Activated T-helper 17 cell treated with anti-CD3 and anti-CD28 coated beads, Interleukin-2, amount 50 U/mL, for 72 hours (primary cell): ENCODE measurements around the gene ANGPTL2. TPM values are rescaled to one million over a fixed set of nuclear protein-coding genes. Genes with fewer than 3 reads are reported as not detected.

Source experiments
- ATAC-seq: fragments of 150-1000 bp; cut with Tn5 transposase; replicated peaks from 2 replicates; pipeline ENCODE4 v1.10.0; 2021; ENCODE audit warnings: mild to moderate bottlenecking, moderate library complexity
- H3K27ac Mint-ChIP-seq: one replicate; pipeline ENCODE4 v1.8.0; 2022; ENCODE audit warnings: mixed read lengths
- H3K27me3 Mint-ChIP-seq: one replicate; pipeline ENCODE4 v1.8.0; 2022; ENCODE audit warnings: mixed read lengths
- H3K36me3 Mint-ChIP-seq: one replicate; pipeline ENCODE4 v1.8.0; 2022; ENCODE audit warnings: low read depth, mild to moderate bottlenecking, mixed read lengths
- H3K4me1 Mint-ChIP-seq: one replicate; pipeline ENCODE4 v1.8.0; 2022; ENCODE audit warnings: mixed read lengths
- H3K4me3 Mint-ChIP-seq: one replicate; pipeline ENCODE4 v1.8.0; 2022; ENCODE audit warnings: mild to moderate bottlenecking, mixed read lengths
- H3K9me3 Mint-ChIP-seq: one replicate; pipeline ENCODE4 v1.8.0; 2022; ENCODE audit warnings: mixed read lengths
- total RNA-seq, 2 donors: library from RNA; stranded (reverse); gene quantifications; one replicate each; pipeline ENCODE4 v1.2.3, GENCODE V29; 2022

Gene ANGPTL2
- total RNA-seq, 2 donors from 2014 or later: not detected

GRCh38 chr9:127135056-127135745, 12.8 kb upstream of the ANGPTL2 start:
- no peaks in the 10 kb centered on the region for H3K9me3 Mint-ChIP-seq
- H3K4me3 Mint-ChIP-seq: no peak overlapping the region
- no peak overlapping the region for H3K27ac Mint-ChIP-seq
- H3K27me3 Mint-ChIP-seq: no peaks in the 10 kb centered on the region
- H3K36me3 Mint-ChIP-seq: no peaks in the 10 kb centered on the region
- no peaks in the 10 kb centered on the region for H3K4me1 Mint-ChIP-seq
- no peak for ATAC-seq

- no peaks in the 10 kb centered on the region for H3K4me1 Mint-ChIP-seq
- no peak overlapping the region for H3K27ac Mint-ChIP-seq
- no peaks in the 10 kb centered on the region for H3K9me3 Mint-ChIP-seq
- no peak overlapping the region for H3K4me3 Mint-ChIP-seq
- ATAC-seq: no peak
- H3K27me3 Mint-ChIP-seq: no peaks in the 10 kb centered on the region
- no peaks in the 10 kb centered on the region for H3K36me3 Mint-ChIP-seq
Measured at GRCh38 chr9:127133739-127134167, 11.3 kb upstream of the ANGPTL2 start.

GRCh38 chr9:127132921-127133647, 10.6 kb upstream of the ANGPTL2 start:
- Mint-ChIP-seq H3K4me3 (no peak overlapping the region), H3K27me3 (no peaks in the 10 kb centered on the region), H3K27ac (no peak overlapping the region), H3K36me3 (no peaks in the 10 kb centered on the region), H3K9me3 (no peaks in the 10 kb centered on the region), H3K4me1 (no peaks in the 10 kb centered on the region)
- ATAC-seq: no peak

DNA sequence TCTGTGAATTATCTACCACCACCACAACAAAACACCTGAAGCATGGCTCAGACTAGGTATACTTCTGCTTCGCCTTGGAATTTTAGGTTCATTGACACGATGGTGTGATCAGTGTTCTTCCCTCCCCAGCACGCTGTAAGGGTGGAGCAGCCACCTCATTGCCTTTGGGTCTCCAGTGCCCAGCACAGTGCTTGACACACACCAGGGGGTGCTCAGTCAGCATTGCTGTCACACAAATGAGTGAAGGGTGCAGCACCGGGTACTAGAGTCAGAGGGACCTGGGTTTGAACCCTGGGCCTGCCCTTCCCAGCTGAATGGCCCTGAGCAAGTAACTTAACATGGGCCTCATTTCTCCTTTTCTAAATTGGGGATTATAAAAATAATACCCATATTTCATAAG, 9.9 kb upstream of the ANGPTL2 start:
- H3K27me3 Mint-ChIP-seq: no peaks in the 10 kb centered on the region
- H3K4me3 Mint-ChIP-seq: no peak overlapping the region
- ATAC-seq: no peak
- H3K27ac Mint-ChIP-seq: no peak overlapping the region
- H3K4me1 Mint-ChIP-seq: no peaks in the 10 kb centered on the region
- no peaks in the 10 kb centered on the region for H3K9me3 Mint-ChIP-seq
- no peaks in the 10 kb centered on the region for H3K36me3 Mint-ChIP-seq

GRCh38 chr9:127131871-127132270, 9.4 kb upstream of the ANGPTL2 start:
- H3K27ac Mint-ChIP-seq: no peak overlapping the region

GRCh38 chr9:127130661-127131538, 8.5 kb upstream of the ANGPTL2 start:
- Mint-ChIP-seq H3K36me3 (no peaks in the 10 kb centered on the region), H3K4me3 (no peak overlapping the region), H3K4me1 (no peaks in the 10 kb centered on the region), H3K9me3 (no peaks in the 10 kb centered on the region), H3K27ac (no peak overlapping the region), H3K27me3 (no peaks in the 10 kb centered on the region)
- no peak for ATAC-seq

More at GRCh38 chr9:127131871-127132270, 9.4 kb upstream of the ANGPTL2 start:
- ATAC-seq: no peak
- Mint-ChIP-seq H3K36me3 (no peaks in the 10 kb centered on the region), H3K4me3 (no peak overlapping the region), H3K4me1 (no peaks in the 10 kb centered on the region), H3K27me3 (no peaks in the 10 kb centered on the region), H3K9me3 (no peaks in the 10 kb centered on the region)

DNA sequence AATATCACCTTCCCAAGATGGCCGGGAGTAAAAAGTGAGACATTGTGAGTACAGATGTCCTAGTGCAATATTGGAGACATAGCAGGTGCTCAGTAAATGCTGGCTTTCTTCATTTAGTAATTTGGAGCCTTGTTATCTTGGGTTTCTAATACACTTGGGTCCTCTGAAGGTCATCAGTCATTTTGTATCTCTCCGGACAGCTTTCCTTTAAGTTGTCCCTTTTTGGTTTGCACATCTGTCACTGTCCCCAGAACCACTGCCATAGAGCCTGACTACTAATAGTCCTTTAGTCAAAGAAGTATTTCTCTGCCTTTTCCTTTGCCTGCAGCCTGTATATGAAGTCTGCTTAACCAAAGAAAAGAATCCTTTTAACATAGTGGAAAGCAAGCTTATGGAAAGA, 7.8 kb upstream of the ANGPTL2 start:
- H3K27me3 Mint-ChIP-seq: no peaks in the 10 kb centered on the region
- H3K36me3 Mint-ChIP-seq: no peaks in the 10 kb centered on the region
- H3K4me3 Mint-ChIP-seq: no peak overlapping the region
- no peaks in the 10 kb centered on the region for H3K9me3 Mint-ChIP-seq
- no peak overlapping the region for H3K27ac Mint-ChIP-seq
- H3K4me1 Mint-ChIP-seq: no peaks in the 10 kb centered on the region
- no peak for ATAC-seq

GRCh38 chr9:127129718-127130085, 7.3 kb upstream of the ANGPTL2 start:
- no peaks in the 10 kb centered on the region for H3K36me3 Mint-ChIP-seq
- no peaks in the 10 kb centered on the region for H3K27me3 Mint-ChIP-seq
- no peak for ATAC-seq
- H3K27ac Mint-ChIP-seq: no peak overlapping the region
- H3K9me3 Mint-ChIP-seq: no peaks in the 10 kb centered on the region
- no peak overlapping the region for H3K4me3 Mint-ChIP-seq
- no peaks in the 10 kb centered on the region for H3K4me1 Mint-ChIP-seq

- H3K27me3 Mint-ChIP-seq: no peaks in the 10 kb centered on the region
Measured at GRCh38 chr9:127129073-127129717, 6.8 kb upstream of the ANGPTL2 start.

DNA sequence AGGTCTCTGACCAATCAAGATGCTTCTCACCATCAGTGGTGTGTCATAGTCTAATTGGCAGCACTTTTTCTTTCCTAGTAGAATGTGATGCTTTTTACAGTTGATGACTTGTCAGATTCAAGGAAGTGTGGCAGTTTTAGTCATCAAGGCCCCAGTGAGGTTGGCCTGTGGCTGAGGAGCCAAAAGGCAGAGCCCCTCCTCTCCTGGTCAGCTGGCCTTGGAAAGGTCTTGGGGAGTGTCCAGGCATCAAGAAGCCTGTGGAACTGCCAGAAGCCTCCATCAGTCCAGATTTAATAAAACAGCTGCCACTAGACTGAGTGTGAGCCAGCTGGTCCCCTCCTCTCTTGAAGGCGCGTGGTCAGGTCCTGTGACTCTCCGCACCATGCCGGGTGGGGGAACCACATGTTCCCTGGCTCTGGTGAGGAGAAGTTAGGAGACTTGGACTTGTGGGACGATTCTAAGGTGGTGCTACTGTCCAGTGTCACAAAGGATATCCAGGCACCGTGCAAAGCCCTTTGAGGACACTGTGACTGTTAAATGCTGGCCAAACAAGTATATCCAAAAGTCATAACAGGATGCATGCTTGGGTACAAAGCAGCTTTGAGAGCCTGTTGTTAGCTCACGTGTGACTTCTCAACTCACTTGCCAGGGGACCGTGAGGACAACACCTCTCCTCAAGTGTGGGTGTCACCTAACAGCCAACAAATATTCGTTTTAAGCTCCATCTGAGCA, 6.1 kb upstream of the ANGPTL2 start:
- no peaks in the 10 kb centered on the region for H3K9me3 Mint-ChIP-seq
- H3K27ac Mint-ChIP-seq: no peak overlapping the region
- ATAC-seq: peak; percentile 38
- H3K36me3 Mint-ChIP-seq: no peaks in the 10 kb centered on the region
- H3K4me3 Mint-ChIP-seq: no peak overlapping the region
- H3K27me3 Mint-ChIP-seq: no peaks in the 10 kb centered on the region
- no peaks in the 10 kb centered on the region for H3K4me1 Mint-ChIP-seq

More at GRCh38 chr9:127129073-127129717, 6.8 kb upstream of the ANGPTL2 start:
- ATAC-seq: no peak
- Mint-ChIP-seq H3K27ac (no peak overlapping the region), H3K4me1 (no peaks in the 10 kb centered on the region), H3K4me3 (no peak overlapping the region), H3K36me3 (no peaks in the 10 kb centered on the region), H3K9me3 (no peaks in the 10 kb centered on the region)

GRCh38 chr9:127126971-127127370, 4.5 kb upstream of the ANGPTL2 start:
- no peak overlapping the region for H3K4me3 Mint-ChIP-seq
- ATAC-seq: no peak
- H3K4me1 Mint-ChIP-seq: no peaks in the 10 kb centered on the region
- H3K27me3 Mint-ChIP-seq: no peaks in the 10 kb centered on the region
- no peaks in the 10 kb centered on the region for H3K9me3 Mint-ChIP-seq
- H3K27ac Mint-ChIP-seq: no peak overlapping the region
- no peaks in the 10 kb centered on the region for H3K36me3 Mint-ChIP-seq

- Mint-ChIP-seq H3K9me3 (no peaks in the 10 kb centered on the region), H3K27me3 (no peaks in the 10 kb centered on the region), H3K4me3 (no peak overlapping the region), H3K4me1 (no peaks in the 10 kb centered on the region), H3K36me3 (no peaks in the 10 kb centered on the region), H3K27ac (no peak overlapping the region)
- no peak for ATAC-seq
Measured at GRCh38 chr9:127124792-127125191, 2.4 kb upstream of the ANGPTL2 start.

DNA sequence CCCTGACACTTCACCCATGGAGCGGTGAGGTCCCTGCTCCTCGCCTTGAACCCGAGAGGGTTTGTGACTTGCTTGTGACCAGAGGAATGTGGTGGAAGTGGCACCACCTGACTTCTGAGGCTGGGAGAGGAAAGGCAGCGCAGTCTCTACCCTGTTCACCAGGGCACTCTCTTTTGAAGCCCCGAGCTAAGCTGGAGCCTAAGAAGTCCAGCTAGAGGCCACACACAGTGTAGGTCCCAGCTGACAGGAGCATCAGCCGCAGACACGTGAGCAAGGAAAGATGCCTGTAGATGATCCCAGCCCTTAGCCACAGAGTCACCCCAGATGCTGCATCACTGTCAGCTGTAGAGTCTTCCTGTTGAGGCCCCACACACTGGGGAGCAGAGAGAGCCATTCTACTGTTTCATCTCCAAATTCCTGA, 1.7 kb upstream of the ANGPTL2 start:
- H3K36me3 Mint-ChIP-seq: no peaks in the 10 kb centered on the region
- ATAC-seq: no peak
- H3K4me1 Mint-ChIP-seq: no peaks in the 10 kb centered on the region
- no peak overlapping the region for H3K4me3 Mint-ChIP-seq
- H3K9me3 Mint-ChIP-seq: no peaks in the 10 kb centered on the region
- H3K27me3 Mint-ChIP-seq: no peaks in the 10 kb centered on the region
- H3K27ac Mint-ChIP-seq: no peak overlapping the region
